SK-N-SH treated with all-trans-retinoic acid at 6 μM for 48 hours (cell line): Measurements from ENCODE around the gene RHAG.

Experiments used
- ATAC-seq: fragments of 200-7000 bp; cut with Tn5 transposase; 3 replicates; pipeline ENCODE4 v1.9.1; 2020; ENCODE audit warnings: mild to moderate bottlenecking, moderate library complexity
- ARNTL ChIP-seq: fragments of 450-650 bp; formaldehyde crosslinking; IDR thresholded peaks from 2 replicates; pipeline ENCODE4 v1.5.0; 2020; ENCODE audit warnings: low read depth, mild to moderate bottlenecking, moderate library complexity, borderline replicate concordance
- ISL1 ChIP-seq: fragments of 250-450 bp; sonication (Bioruptor Pico); IDR thresholded peaks from 2 replicates; pipeline ENCODE4 v2.1.2; 2022; ENCODE audit warnings: mild to moderate bottlenecking, moderate library complexity
- RARB ChIP-seq: fragments of 250-450 bp; sonication (Bioruptor Pico); IDR thresholded peaks from 2 replicates; pipeline ENCODE4 v1.8.0; 2021; ENCODE audit warnings: mild to moderate bottlenecking, moderate library complexity
- SNAI2 ChIP-seq: fragments of 250-450 bp; sonication (Bioruptor Pico); IDR thresholded peaks from 2 replicates; pipeline ENCODE4 v1.5.0; 2020; ENCODE audit warnings: mild to moderate bottlenecking, moderate library complexity
- TCF4 ChIP-seq: fragments of 250-450 bp; sonication (Bioruptor Pico); IDR thresholded peaks from 2 replicates; pipeline ENCODE4 v1.8.0; 2021; ENCODE audit warnings: mild to moderate bottlenecking, moderate library complexity, borderline replicate concordance
- ZC3H10 ChIP-seq: fragments of 250-450 bp; sonication (Bioruptor Pico); IDR thresholded peaks from 2 replicates; pipeline ENCODE4 v1.5.1; 2021; ENCODE audit warnings: mild to moderate bottlenecking, moderate library complexity
- ZFP30 ChIP-seq: fragments of 450-650 bp; formaldehyde crosslinking; IDR thresholded peaks from 2 replicates; pipeline ENCODE4 v1.5.0; 2022; ENCODE audit warnings: mild to moderate bottlenecking, moderate library complexity
- TF ChIP-seq, protein P1 (sequence below): fragments of 250-450 bp; sonication (Bioruptor Pico); IDR thresholded peaks from 2 replicates; pipeline ENCODE4 v1.5.1; 2021; ENCODE audit warnings: mild to moderate bottlenecking, moderate library complexity

The RHAG gene

DNA sequence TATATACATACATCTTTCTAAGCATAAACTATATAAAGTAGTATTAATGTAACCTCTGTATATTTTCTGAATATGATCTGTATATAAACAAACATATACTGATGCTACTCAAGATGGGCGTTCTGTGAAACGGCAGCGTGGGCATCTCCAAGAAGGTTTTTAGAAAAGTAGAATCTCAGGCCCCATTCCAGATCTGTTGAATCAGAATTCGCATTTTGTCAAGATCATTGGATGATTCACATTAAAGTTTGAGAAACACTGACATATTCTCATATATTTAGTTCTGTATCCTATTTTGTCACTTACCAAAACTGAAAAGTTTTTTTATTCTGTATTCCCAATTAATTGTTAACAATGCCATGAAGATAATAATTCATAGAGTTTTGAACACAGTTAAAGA is 80.7 kb downstream of the RHAG start:
- no peak for TF ChIP-seq ARNTL (CRISPR knock-in tag)
- no peak for TF ChIP-seq ZC3H10 (CRISPR knock-in tag)
- no peak for TF ChIP-seq ISL1 (CRISPR knock-in tag)
- TF ChIP-seq TCF4 (CRISPR knock-in tag) = no peak
- TF ChIP-seq, protein P1, sequence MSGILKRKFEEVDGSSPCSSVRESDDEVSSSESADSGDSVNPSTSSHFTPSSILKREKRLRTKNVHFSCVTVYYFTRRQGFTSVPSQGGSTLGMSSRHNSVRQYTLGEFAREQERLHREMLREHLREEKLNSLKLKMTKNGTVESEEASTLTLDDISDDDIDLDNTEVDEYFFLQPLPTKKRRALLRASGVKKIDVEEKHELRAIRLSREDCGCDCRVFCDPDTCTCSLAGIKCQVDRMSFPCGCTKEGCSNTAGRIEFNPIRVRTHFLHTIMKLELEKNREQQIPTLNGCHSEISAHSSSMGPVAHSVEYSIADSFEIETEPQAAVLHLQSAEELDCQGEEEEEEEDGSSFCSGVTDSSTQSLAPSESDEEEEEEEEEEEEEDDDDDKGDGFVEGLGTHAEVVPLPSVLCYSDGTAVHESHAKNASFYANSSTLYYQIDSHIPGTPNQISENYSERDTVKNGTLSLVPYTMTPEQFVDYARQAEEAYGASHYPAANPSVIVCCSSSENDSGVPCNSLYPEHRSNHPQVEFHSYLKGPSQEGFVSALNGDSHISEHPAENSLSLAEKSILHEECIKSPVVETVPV (CRISPR knock-in tag) = no peak
- TF ChIP-seq SNAI2 = no peak
- TF ChIP-seq RARB (CRISPR knock-in tag) = no peak
- TF ChIP-seq ZFP30 (CRISPR knock-in tag) = no peak
- ATAC-seq = no peak
